ENCODE data around the gene PRKAG3.

GRCh38 chr2:218777276-218777990, 54.2 kb downstream of the PRKAG3 start:
- no peak for TF ChIP-seq EZH2 (IDR thresholded peaks at IDR 0.05; ENCODE audit: insufficient read depth, poor library complexity, severe bottlenecking)
- no peak for TF ChIP-seq EZH2phosphoT487 (IDR thresholded peaks at IDR 0.05; ENCODE audit: insufficient read depth, low read depth)
